GM12874 (cell line): ENCODE measurements around the gene SLC35B4.

Experiments used
- TF ChIP-seq, protein P1 (sequence below): IDR thresholded peaks from 2 replicates; pipeline ENCODE4 v1.5.1; 2011; ENCODE audit warnings: low read depth, mild to moderate bottlenecking, control low read depth, low read length, moderate library complexity; ENCODE audit not compliant: insufficient read depth

SLC35B4 gene

DNA sequence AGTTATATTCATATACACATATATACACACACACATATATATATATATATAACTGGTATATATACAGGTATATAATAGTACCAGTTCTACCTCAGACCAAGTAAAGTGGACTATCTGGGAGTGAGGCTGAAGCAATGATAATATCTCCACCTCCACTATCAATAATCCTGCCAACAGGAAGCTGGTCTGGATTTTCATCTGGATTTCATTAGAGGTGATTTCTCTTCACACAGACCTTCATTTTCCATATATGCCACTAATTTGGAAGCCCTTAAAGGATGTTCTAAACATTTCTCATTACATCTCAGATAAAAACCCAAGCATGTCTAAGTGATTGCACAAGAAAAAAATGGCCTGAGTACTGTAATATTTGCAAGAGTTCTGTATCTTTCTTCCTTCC is 1.7 kb upstream of the SLC35B4 start:
- TF ChIP-seq, protein P1, sequence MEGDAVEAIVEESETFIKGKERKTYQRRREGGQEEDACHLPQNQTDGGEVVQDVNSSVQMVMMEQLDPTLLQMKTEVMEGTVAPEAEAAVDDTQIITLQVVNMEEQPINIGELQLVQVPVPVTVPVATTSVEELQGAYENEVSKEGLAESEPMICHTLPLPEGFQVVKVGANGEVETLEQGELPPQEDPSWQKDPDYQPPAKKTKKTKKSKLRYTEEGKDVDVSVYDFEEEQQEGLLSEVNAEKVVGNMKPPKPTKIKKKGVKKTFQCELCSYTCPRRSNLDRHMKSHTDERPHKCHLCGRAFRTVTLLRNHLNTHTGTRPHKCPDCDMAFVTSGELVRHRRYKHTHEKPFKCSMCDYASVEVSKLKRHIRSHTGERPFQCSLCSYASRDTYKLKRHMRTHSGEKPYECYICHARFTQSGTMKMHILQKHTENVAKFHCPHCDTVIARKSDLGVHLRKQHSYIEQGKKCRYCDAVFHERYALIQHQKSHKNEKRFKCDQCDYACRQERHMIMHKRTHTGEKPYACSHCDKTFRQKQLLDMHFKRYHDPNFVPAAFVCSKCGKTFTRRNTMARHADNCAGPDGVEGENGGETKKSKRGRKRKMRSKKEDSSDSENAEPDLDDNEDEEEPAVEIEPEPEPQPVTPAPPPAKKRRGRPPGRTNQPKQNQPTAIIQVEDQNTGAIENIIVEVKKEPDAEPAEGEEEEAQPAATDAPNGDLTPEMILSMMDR = no peak

DNA sequence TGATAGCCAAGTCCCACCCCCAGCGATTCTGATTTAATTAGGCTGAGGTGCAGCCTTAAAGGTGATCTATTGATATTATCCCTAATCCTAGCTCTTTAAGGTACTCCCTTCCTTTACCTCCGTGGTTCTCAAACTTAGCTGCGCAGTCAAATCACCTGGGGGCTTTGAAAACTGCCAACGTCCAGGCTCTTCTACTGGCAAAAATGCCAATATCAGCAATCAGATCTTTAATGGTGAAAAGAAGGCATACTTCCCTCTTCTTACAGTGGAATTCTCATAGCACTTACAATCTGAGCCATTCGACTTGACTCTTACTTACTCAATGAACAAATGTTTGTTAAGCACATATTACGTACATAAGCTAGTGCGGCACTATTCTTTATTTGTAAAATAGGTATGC is 704 bp upstream of the SLC35B4 start:
- TF ChIP-seq, protein P1 = no peak

DNA sequence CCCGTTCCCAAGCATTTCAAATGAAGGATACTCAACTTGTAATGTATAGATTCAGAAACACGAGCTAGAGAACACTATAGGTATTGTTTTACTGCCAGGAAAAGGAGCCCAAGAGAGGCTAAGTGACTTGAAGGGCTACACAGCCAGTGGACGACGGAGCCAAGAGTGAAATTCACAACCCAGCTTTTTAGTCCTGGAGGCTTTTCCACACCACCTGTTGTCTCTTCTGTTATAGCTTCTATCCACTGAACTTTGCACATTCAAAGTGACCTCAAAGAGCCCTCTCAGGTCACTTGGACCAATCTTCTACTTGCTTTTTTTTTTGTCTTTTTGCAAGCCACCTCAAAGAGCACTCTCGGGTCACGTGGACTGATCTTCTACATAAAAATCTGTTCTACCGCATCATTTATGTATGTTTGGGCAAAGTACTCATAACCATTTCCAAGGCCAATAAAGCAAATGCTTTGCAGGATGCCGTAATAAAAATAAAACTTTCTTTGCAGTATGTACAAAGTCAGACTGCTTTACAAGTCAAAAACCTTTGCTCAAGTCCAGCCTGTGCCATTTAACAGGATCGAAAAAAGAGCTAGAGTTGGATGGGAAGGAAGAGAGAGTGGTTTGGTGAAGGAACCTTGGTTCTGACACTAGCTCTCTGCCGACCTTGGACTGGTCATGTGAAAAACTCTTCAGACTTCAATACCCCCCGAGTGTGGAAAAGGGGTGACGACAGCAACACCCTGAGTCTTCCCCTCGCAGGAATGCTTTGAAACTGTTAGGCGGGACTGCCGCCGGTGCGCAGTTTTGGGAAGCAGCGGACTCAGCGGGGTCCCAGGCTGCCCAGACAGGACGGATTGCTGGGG is 821 bp downstream of the SLC35B4 start:
- TF ChIP-seq, protein P1 = no peak

DNA sequence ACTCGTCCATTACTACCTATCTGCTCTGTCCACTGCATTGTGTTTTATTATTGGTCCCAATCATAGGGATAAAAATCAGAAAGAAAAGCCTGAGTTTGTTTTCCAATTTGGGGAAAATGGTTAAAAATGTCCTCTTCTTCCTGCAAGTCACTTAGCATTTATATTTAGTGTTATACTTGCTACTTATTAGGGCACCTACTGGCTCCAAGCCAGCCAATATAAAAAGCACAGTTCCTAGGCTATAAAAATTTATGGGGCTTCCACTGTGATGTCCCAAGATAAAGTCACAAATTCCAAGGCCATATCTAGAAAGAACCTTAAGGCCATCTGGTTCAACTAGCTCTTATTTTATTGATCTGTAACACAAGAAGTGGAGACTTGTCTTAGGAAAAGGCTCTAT is 3.2 kb downstream of the SLC35B4 start:
- TF ChIP-seq, protein P1 = no peak

DNA sequence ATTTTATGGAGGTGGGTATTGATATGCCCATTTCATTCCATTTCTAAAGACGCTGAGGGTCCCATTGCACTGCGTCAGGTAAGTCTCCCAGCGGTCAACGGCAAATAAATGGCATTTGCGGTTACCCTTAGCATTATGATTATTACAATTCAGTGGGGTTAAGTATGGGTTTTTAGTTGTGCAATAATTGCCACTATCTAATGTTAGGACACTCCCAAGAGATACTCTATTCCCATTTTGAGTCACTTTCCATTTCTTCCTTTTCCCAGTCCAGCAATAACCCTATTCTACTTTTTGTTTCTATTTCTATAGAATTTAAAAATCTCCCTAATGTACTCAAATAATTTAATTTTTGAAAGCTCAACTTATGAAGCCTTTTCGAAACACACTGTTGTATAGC is 4.0 kb downstream of the SLC35B4 start:
- TF ChIP-seq, protein P1 = no peak

DNA sequence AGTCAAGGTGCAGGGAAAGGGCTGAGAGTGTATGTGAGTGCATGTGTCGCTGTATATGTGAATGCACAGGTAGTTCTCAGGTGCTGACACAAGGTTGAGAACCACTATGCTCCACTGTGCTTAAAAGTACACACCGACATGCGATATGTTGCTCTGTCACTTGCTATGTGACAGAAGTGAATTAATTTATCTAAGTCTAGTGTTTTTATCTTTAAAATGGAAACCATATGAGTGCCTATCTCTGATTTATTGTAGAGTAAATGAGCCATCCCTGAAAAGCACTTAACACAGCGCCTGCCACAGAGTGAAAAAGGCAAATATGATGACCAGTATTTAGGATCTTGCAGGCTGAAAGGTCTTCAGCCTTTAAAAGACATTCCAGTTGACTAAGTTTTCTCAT is 4.9 kb downstream of the SLC35B4 start:
- TF ChIP-seq, protein P1 = no peak

DNA sequence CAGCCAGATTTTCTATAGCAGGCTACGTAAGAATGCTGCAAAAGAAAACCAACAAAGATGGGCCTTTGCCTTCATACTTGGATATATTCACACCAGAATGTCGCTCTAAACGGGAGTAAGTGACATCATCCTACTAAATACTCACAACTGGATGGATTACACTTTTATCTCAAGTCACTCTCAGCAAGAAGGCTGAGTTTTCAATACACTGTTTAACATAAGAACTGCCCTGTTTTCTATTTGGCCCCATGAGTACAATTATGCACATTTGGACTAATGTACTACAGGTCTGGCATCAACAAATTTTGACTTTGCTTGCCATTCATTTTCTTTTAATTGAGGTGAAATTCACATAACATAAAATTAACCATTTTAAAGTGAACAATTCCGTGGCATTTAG is 8.2 kb downstream of the SLC35B4 start:
- TF ChIP-seq, protein P1 = no peak

DNA sequence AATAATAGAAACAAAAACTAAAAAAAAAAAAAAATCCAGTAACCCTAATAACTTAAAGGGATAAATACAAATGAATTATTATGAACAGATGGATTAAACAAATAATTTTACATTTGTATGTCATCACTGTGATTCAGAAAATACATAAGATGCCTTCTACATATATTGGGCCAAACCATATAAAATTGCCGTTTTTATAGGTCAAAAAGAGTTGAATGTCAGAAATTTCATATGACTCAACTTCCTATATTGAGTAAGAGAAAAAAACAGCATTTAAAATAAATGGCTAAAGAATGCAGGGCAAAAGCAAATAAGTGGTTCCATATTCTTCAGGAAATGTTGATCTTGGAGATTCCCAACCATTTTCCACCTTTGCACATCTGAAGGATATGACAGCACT is 9.4 kb downstream of the SLC35B4 start:
- TF ChIP-seq, protein P1 = no peak
